VCaP (cell line): ENCODE results near the gene LBX1.

ENCODE experiments used
- H3K27ac ChIP-seq: fragments of 450-650 bp; 2 replicates; pipeline ENCODE4 v1.5.1; 2017
- CTCF ChIP-seq: fragments of 450-650 bp; conservative IDR thresholded peaks from 2 replicates; pipeline ENCODE4 v1.5.1; 2017; ENCODE audit warnings: mild to moderate bottlenecking, moderate library complexity

LBX1 gene

GRCh38 chr10:101228153-101228965 lies 904 bp downstream of the LBX1 start:
- peak; percentile 20; the same call in 1 of the 2 replicates for TF ChIP-seq CTCF
- no peak overlapping the region for H3K27ac ChIP-seq

GRCh38 chr10:101227429-101228152 lies 1.7 kb downstream of the LBX1 start:
- no peak overlapping the region for H3K27ac ChIP-seq
- TF ChIP-seq CTCF: no peak

GRCh38 chr10:101226491-101227428 lies 2.5 kb downstream of the LBX1 start:
- no peak overlapping the region for H3K27ac ChIP-seq
- TF ChIP-seq CTCF: no peak

- no peak for TF ChIP-seq CTCF
- no peak overlapping the region for H3K27ac ChIP-seq
Observed at GRCh38 chr10:101225846-101226421, 3.3 kb downstream of the LBX1 start.

- TF ChIP-seq CTCF: no peak
- H3K27ac ChIP-seq: no peak overlapping the region
Observed at GRCh38 chr10:101224910-101225823, 4.1 kb downstream of the LBX1 start.

- TF ChIP-seq CTCF: no peak
- no peak overlapping the region for H3K27ac ChIP-seq
Observed at GRCh38 chr10:101224060-101224909, 5.0 kb downstream of the LBX1 start.
